Right renal pelvis (tissue), 4 donors: ENCODE measurements around the gene CROCC2. TPM values are rescaled to one million over a fixed set of nuclear protein-coding genes. Genes with fewer than 3 reads are reported as not detected.

Experiments used
- DNase-seq, 4 donors: peaks; one replicate each; pipeline ENCODE4 v3.0.0-alpha.2; 2013; ENCODE audit warnings: low read depth in 4 of 4, low spot score in 3 of 4, missing footprints in 1 of 4
- polyA plus RNA-seq, 4 donors: library from polyadenylated mRNA; unstranded; fragments of 120-200 nt; gene quantifications; one replicate each; pipeline ENCODE4 v1.2.1, GENCODE V29; 2013; ENCODE audit not compliant: insufficient read length in 4 of 4

Gene CROCC2
- under 1 TPM in 3 of 4 donors, not detected in 1; 0.03 to 0.13 (median 0.05) TPM for polyA plus RNA-seq

DNA sequence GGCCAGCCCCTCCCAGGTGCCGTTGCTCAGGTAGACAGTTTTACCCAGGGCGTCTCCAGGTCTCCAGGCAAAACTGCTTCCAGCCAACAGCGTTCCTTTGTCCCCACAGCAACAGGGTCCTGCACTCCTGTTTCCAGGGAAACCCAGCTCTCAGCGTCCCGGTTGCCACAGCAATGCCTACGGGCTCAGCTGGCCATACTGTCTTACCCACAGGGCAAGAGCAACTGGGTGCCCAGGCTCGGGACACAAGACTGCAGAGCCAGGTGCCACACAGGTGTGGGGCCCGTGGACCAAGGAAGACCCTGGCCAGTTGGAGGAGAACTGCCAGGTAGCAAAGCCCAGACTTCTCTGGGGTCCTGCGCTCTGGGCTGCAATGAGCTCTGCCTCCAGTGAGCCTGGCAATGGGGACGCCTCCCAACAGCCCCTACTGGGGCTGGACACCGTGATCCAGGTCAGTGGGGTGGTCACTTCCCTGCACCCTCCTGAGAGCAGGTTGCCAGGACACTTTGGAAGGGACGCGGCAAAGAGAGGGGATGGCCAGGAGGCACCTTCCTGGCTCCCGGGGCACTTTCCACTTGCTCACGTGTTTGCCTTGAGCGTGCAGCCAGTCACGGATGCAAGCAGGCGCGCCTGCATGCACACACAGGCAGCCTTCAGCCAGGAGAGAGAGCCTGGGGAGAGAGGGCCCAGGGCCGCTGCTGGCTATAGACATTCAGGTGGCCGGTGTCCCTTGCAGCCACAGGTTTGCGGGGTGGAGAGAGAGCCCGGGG, at the start of gene CROCC2:
TSS of gene CROCC2 (plus strand) at position 196 of the 770 bp plus-strand sequence. CDS start at position 374, 178 bp downstream.
- DNase-seq, result no peak

DNA sequence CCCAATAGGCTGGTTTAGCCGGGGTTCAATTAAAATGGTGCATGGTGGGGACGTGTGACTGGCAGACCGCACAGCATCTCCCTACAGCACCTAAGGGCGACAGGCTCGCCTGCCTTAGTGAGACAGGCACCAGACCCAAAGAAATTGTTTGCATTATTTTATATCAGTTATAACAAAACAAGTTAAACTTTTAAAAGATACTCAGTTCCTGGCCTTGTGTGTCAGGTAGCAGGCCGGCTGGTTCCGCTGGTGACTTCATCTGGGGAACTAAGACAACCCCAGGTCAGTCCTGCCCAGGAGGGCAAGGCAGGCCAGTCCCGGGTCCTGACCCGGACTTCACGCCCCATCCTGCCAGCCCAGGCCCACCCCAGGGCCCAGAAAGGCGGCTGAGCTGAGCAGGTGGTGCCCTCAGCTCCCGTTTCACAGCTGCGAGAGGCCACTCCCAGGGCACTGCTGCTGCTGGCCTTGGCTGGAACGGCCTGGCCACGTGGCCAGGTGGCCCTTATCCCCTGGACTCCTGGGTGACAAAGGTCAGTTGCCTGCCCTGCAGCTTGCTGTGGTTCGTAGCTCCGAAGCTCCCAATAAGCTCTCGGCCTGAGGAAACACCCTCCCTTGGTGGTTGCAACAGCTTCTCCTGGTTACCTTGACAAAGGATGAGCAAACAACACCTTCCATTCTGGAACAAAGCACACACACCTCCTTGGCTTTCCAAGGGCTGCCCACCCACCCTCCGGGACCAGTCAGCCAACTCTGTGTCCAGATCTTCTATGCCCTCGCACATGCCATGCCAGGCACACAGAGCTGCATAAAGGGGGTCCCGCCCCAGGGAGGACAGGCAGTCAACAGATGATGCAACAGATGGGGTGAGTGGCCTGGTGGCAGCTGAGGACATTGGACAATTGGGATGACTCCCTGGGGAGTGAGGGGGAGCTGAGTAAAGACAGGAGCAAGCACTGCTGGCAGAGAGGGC, 48.8 kb upstream of the CROCC2 start:
- no peak for DNase-seq

DNA sequence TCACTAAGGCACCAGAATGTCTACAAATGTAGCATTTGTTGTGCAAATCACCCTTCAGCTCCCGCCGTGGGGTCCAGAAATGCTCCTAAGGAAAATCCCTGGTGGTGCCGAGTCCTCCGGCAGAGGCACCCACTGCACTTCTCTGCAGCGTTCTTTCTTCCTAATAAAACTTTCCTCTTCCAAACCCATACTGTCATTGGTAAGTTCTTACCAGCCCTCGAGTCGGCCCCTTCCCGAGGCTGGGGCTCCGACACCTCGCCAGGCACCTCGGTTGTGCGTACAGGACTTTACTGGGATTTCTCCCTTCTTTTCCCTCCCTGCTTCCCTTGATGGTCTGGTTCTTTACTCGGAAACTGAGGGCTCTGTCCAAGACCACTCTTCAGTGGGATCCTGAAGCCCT, 47.8 kb upstream of the CROCC2 start:
- DNase-seq, result no peak

DNA sequence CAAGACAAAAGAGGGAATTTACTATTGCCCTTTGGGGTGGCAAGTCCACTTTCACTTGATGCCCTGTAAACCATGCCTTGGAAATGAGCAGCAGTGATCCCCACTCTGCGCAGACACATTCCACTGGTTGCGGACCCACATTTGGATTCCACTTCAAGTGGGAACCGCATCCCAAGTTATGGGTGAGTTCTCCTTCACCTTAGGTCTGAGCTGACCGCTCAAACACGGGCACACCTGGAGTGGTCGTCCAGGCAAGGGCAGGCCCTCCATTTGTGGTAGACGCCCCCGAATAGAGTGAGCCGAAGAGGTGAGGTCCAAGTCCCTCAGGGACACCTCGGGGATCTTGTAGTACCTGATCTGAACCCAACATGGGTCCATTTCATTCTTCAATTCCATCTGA, 47.3 kb upstream of the CROCC2 start:
- DNase-seq, result no peak

DNA sequence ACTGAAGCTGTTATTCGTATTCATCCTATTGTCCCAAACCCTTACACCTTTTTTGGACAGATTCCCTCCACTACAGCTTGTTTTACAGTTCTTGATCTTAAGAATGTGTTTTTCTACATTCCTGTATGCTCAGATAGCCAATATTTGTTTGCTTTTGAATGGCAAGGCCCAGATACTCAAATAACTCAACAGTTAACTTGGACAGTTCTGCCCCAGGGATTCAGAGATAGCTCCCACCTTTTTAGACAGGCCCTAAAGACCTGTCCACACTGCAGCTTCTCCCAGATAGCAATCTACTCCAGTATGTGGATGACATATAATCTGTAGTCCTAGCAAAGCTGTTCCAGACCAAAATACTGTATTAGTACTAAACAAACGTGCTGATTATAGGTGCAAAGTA, 44.6 kb upstream of the CROCC2 start:
- DNase-seq, result no peak

DNA sequence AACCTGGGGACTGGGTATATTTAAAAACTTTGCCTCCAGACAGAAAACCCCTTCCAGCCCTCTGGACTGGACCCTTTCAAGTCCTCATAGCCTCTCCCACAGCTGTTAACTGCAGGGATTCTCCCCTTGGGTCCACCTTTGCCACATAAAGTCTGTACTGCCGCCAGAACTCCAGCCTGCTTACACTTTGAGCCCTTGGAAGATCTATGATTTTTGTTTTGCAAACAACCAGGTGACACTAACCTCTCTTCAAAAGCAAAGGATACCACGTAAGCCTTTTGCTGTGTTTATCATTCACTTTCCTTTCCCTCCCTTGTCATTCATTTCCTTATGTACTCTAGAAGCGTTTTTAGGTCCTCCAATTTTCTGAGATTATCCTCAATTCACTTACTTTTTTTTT, 41.7 kb upstream of the CROCC2 start:
- DNase-seq, result no peak

DNA sequence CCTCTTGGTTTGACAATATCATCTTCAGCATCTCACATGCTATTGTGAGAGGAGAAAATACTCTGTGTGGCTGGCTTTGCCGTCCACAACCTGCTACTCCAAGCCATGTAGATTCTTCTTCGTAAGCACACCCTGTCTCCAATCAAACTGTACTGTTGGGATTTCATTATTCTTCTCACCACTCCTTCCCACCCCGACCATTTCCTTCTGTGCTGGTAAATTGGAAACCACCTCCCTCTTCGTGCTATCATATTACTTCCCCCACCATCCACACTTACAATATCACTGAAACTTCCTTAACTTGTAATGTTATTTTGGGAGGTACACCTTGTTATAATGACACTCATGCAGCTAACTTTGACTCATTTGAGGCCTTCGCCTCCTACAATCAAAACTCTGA, 40.7 kb upstream of the CROCC2 start:
- DNase-seq, result no peak

DNA sequence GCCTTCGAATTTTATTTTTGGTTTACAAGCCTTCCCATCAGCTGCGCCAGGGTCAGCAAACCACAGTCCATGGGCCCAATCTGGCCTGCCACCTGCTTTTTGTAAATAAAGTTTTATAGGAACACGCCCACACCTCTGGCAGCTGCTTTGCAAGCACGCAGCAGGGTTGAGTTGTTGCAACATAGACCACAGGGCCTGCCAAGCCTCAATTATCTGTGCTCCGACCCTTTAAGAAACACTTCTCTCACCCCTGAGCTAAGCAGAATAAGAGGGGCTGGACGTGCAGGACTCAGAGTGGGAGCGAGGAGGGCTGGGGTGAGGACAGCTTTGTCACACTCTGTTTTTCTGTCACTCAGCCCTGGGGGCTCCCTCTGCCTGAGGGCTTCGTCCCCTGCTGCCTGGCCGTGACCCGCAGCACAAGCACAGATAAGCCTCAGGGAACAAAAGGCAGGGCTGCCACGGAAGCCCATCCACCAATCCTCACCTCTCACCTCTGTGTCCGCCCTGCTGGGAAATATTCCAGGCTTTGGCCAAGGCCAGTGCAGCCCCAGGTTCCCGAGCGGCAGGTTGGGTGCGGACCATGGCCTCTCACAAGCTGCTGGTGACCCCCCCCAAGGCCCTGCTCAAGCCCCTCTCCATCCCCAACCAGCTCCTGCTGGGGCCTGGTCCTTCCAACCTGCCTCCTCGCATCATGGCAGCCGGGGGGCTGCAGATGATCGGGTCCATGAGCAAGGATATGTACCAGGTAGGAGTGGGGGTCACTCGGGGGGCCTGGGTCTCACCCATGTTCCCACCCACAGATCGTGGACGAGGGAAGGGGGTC, 37.6 kb upstream of the CROCC2 start, which contains the start of gene AGXT:
TSS of gene AGXT (plus strand) at position 539 of the 823 bp plus-strand sequence. CDS start at position 581, 42 bp downstream.
- DNase-seq, result no peak

DNA sequence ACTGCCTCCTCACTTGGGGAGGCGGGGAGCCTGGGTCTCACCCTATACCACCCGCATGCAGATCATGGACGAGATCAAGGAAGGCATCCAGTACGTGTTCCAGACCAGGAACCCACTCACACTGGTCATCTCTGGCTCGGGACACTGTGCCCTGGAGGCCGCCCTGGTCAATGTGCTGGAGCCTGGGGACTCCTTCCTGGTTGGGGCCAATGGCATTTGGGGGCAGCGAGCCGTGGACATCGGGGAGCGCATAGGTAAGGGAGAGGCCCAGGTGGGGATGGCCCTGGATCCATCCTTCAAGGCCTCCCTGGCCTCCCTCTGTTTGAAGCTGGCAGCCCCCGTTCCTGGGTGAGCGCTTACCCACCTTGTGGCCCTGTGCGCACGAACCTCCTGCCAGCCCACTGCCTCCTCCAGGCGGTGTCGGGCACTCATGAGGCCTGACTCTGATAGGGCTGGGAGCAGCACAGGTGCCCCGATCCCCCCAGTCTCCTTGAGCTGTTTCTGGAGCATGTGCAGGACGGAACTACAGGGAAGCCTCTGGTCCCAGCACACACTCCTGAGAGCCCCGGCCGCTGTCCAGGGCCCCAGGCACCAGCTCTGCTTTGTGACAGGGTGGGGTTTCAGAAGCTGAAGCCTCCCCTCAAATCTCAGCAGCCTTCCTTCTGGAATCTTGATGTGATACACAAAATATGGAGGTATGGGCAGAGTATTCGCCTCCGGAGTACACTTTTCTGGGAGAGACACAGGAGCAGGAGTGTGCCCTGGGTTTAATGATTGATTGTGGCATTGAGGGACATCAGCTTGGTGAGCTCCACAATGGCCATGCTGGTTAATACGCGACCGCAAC, 36.8 kb upstream of the CROCC2 start:
- no peak for DNase-seq

DNA sequence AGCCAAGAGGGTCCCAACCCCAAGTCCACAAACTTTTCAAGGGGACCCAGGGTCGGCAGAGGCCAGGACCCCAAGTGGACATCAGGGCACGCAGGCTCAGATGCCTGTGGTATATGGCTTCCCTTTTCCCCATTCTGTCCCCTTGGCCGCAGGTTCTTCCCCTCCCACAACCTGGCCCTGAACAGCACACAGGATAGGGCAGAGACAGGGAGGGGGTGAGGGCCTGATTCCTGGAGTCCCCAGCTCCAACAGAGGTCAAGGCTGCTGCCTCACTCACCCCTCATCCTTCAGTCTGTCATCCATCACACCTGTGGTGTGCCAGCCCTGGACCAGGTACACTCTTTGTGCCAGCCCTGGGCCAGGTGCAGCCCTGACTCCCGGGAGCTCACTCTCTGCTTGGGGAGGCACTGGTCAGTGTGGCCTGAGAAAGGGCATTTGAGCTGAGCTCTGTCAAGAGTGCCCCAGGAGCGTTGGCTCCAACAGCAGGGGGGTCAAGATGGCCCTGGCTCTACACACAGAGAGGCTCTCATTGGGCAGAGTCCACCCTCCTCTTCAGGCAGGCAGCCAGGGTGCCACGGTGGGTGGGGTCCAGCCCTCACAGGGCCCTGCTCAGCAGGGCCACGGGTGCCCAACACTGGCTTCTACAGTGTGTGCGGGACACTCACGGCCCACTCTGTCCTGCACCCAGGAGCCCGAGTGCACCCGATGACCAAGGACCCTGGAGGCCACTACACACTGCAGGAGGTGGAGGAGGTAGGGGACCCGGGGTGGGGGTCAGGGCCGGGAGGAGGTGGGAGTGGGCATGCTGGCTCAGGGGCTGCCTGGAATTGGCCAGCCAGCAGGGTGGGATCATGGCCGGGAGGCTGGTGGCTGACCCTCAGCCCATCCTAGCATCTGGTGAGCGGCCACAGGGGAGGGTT, 35.9 kb upstream of the CROCC2 start:
- DNase-seq, result no peak

DNA sequence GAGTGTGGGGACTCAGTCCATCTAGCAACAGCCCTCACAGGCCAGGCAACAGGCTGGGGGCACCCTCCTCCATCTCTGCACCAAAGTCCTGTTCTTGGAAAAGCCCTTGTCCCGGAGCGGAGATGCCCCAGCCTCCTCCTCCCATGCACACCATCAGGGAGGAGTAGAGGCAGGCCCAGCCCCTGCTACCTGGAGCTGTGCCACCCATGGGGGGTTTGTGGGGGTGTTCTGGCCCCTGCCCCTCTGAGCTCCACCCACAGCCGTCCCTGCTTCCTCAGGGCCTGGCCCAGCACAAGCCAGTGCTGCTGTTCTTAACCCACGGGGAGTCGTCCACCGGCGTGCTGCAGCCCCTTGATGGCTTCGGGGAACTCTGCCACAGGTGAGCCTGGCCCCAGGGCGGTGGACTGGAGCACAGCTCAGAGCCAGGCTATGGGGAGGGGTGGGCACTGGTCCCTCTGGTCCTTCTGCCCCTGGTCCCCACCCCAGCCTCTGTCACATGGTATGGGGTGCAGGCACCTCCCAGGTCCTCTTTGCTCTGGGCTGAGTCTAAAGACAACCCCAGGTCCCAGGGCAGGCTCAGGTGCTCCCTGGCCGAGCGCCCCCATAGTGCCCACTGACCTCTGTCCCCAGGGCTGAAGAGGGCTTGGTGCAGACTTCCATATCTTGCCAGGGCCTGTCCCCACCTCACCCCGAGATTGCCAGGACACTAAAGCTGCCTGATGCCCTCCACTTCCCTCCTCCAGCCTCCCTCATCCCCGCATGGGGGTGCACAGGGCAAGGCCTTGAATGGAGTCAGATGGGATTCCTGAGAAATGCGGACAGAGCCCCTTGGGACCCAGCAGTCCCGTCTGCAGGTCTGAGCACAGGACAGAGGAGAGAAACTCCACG, 34.8 kb upstream of the CROCC2 start:
- no peak for DNase-seq

DNA sequence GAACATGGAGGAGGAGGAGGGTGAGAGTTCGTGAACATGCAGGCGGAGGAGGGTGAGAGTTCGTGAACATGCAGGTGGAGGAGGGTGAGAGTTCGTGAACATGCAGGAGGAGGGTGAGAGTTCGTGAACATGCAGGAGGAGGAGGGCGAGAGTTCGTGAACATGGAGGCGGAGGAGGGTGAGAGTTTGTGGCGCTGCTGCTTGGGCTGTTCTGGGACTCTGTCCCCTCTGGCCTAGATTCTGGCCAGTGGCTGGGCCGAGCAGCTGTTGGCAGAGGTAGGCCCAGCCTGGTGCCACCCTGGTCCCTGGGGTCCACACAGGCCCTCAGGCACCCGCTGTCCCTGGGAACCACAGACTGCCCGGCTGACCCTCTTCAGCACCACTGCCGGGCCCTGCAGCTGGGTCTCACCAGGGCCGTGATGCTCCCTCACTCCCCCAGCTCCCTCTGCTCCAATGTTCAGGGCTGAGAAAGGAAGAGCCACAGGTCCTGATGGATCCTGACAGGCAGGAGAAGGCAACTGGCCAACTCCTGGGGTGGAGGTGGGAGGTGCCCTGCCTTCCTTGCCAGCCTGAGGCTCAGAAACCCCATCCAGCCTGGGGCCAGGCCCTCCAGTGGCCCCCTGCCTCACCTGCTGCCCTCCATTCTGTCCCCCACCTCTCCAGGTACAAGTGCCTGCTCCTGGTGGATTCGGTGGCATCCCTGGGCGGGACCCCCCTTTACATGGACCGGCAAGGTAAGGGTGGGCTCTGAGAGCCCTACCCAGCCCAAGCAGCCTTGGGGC, 33.6 kb upstream of the CROCC2 start:
- no peak for DNase-seq

DNA sequence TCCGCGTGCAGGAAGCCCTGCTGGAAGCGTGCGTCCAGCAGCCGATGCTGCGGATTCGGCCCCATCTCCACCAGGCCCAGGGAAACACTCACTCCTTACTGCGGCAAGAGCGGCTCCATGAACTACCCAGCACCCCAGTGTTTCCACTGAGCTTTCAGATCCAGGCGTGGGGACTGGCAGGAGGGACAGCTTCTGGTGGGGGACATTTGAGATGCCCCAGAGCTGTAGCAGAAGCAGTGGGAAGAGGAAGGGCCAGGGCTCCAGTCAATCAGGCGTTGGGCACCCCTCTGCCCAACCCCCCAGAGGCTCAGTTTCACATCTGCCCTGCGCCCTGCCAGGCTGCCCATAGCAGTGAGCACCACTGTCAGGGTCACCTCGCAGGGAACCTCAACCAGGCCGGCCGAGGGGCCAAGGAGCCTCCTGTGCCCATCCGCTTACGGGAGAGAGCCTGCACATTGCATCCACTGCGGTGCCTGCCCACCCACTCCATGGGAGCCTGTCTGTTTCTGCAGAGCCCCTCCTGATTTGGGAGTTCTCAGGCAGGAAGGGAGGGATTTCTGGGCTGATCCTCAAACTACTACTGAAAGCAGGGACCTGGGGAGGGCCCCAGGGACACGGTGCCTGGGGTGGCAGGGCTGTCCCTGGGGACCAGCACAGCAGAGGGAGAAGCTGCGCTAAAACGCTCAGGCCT, 32.9 kb upstream of the CROCC2 start:
- no peak for DNase-seq

DNA sequence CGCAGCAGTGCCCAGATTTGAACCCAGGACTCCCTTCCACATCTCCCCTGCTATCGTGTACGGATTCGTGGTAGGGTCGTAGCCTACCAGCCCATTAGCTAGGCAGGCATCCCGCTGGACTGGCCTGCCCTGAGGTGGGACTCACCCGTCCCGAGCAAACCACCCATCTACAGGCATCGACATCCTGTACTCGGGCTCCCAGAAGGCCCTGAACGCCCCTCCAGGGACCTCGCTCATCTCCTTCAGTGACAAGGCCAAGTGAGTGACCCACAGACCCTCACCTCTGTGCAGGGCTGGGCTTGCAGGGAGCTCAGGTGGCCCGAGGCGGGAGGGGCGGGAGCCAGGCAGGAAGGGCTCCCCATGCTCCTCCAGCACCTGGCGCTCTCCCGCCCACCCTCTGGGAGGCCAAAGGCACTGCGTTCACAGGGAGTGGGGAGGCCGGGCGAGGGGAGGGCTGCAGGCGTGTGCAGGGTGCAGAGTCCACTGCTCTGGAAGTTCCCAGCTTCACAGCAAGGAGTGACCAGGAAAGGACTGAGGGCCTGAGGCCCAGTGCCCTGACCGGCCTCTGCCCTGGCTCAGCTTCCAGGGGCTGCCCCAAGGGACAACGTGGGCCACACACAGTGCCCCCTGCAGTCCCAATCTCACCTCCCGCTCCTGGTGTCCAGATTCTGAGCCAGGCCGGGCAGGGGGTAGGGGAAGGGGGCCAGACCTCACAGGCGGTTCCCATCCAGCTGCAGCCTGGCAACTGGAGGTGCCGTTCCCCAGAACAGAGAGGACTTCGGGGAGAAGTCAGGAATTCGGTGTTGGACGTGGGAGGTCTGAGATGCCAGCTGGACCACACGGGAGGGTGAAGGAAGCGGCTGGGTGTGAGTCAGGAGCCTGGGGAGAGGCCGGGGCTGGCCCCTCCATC, 32.1 kb upstream of the CROCC2 start:
- DNase-seq, result no peak

DNA sequence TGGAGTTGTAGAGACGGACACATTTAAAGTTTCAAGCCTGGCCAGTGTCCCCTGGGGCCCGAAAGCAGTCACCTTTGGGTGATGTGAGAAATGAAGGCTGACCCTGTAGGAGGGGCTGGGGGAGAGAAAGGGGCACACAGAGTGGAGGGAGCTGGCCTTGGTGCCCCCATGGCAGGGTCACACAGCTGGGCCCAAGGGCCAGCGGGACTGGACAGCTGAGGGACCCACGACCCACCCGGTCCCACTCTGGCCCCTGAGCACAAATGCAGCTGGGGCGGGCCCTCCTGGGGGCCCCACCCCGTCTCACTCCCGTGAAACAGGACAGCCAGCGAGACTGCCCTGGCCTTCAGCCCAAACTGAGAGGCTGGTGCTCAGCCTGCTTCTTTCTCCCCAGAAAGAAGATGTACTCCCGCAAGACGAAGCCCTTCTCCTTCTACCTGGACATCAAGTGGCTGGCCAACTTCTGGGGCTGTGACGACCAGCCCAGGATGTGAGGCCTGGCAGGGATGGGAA, 31.4 kb upstream of the CROCC2 start:
- DNase-seq, result no peak
